Aorta (tissue), 5 donors: ENCODE data around the gene CRB1. TPM values are rescaled to one million over a fixed set of nuclear protein-coding genes. Genes with fewer than 3 reads are reported as not detected.

ENCODE experiments used
- ATAC-seq: fragments of 200-7000 bp; cut with Tn5 transposase; one replicate; pipeline ENCODE4 v1.9.1; 2022; ENCODE audit warnings: moderate library complexity; ENCODE audit not compliant: low FRiP score
- DNase-seq, 2 donors: peaks; one replicate each; pipeline ENCODE4 v3.0.0-alpha.2; 2020
- H3K27ac ChIP-seq, 2 donors: one replicate each; pipeline ENCODE4 v1.5.1; 2013; ENCODE audit warnings: low read length in 2 of 2, mild to moderate bottlenecking in 2 of 2, moderate library complexity in 2 of 2, control low read depth in 1 of 2, inconsistent platforms in 1 of 2, low read depth in 1 of 2
- H3K27me3 ChIP-seq, 2 donors: one replicate each; pipeline ENCODE4 v1.6.1; 2013; ENCODE audit warnings: control low read depth in 1 of 2, low read length in 1 of 2, mild to moderate bottlenecking in 1 of 2, moderate library complexity in 1 of 2; ENCODE audit not compliant: insufficient read depth in 2 of 2, control insufficient read depth in 1 of 2
- H3K36me3 ChIP-seq, 2 donors: one replicate each; pipeline ENCODE4 v1.6.1; 2013; ENCODE audit warnings: control low read depth in 1 of 2, low read length in 1 of 2, mild to moderate bottlenecking in 1 of 2; ENCODE audit not compliant: insufficient read depth in 2 of 2, control insufficient read depth in 1 of 2
- H3K4me1 ChIP-seq, 2 donors: one replicate each; pipeline ENCODE4 v1.6.1; 2013; ENCODE audit warnings: low read length in 2 of 2, control low read depth in 1 of 2, mild to moderate bottlenecking in 1 of 2, moderate library complexity in 1 of 2; ENCODE audit not compliant: insufficient read depth in 2 of 2, control insufficient read depth in 1 of 2
- H3K4me3 ChIP-seq, 2 donors: one replicate each; pipeline ENCODE4 v1.5.1; 2013; ENCODE audit warnings: low read length in 2 of 2, control low read depth in 1 of 2, mild to moderate bottlenecking in 1 of 2
- H3K9me3 ChIP-seq: one replicate; pipeline ENCODE4 v1.6.1; 2013; ENCODE audit warnings: mild to moderate bottlenecking, low read length; ENCODE audit not compliant: control insufficient read depth
- WGBS, 2 donors: extraction: QIAGEN DNeasy Blood & Tissue Kit; methylation state at CpG; one replicate each; pipeline ENCODE4 v1.1.7; 2013; 5-methylcytosine and 5-hydroxymethylcytosine counted together
- intact Hi-C, 2 donors: fragments of 100-400 bp; cut with DNase I; formaldehyde crosslinking; loops; one replicate each; pipeline versions ENCODE4 v1.14.2 to v1.15.0; 2022
- polyA plus RNA-seq, 2 donors: library from polyadenylated mRNA; stranded (reverse); fragments of 200-250 nt; gene quantifications; one replicate each; pipeline ENCODE4 v1.2.3, GENCODE V29; 2013
- total RNA-seq, 2 donors: library from RNA; stranded (reverse); fragmentation: NEBNext Ultra II Directional; extraction: Animal tissue kit (Norgen Biotek cat#: 25700); gene quantifications; one replicate each; pipeline ENCODE4 v1.2.1, GENCODE V29; 2021
- donor health status: healthy with polysubstance abuse.
- donor health status: Bipolar disorder and iron deficiency.
- donor health status: DM: no; HTN: no; CAD: no.
- donor health status: DM: no; HTN: no; CAD: no.
- donor health status: DM: yes; HTN: yes; CAD: no.

The CRB1 gene
- total and polyA plus RNA-seq, 4 donors = under 0.01 to 0.16 (median 0.15) TPM; not detected in 1

- intact Hi-C loops = no loop called here
- Histone ChIP-seq H3K9me3 (no peaks in the 10 kb centered on the region), H3K27ac (no peak overlapping the region), H3K4me1 (no peaks in the 10 kb centered on the region), H3K4me3 (no peak overlapping the region), H3K27me3 (no peaks in the 10 kb centered on the region), H3K36me3 (no peaks in the 10 kb centered on the region)
- WGBS, 2 donors = 10 to 18% methylated on average over 2 of the region's 2 CpGs
- no peak for DNase-seq
- no peak for ATAC-seq
Observed at GRCh38 chr1:197249324-197249723, 18.7 kb upstream of the CRB1 start.

GRCh38 chr1:197250616-197251015 lies 17.4 kb upstream of the CRB1 start:
- H3K4me3 ChIP-seq = no peak overlapping the region

GRCh38 chr1:197252973-197253372 lies 15.1 kb upstream of the CRB1 start:
- ATAC-seq (no peak), DNase-seq (no peak)
- no peaks in the 10 kb centered on the region for H3K4me1 ChIP-seq
- no peaks in the 10 kb centered on the region for H3K9me3 ChIP-seq
- 29 to 43% methylated on average over 4 of the region's 4 CpGs for WGBS, 2 donors
- H3K27me3 ChIP-seq = no peaks in the 10 kb centered on the region
- intact Hi-C loops = no loop called here
- H3K36me3 ChIP-seq = no peaks in the 10 kb centered on the region
- no peak overlapping the region for H3K27ac ChIP-seq
- no peak overlapping the region for H3K4me3 ChIP-seq

More at GRCh38 chr1:197250616-197251015, 17.4 kb upstream of the CRB1 start:
- DNase-seq (no peak), ATAC-seq (no peak)
- intact Hi-C loops = no loop called here
- no peaks in the 10 kb centered on the region for H3K27me3 ChIP-seq
- H3K4me1 ChIP-seq = no peaks in the 10 kb centered on the region
- H3K27ac ChIP-seq = no peak overlapping the region
- no peaks in the 10 kb centered on the region for H3K9me3 ChIP-seq
- H3K36me3 ChIP-seq = no peaks in the 10 kb centered on the region
- 44 to 48% methylated on average over 2 of the region's 2 CpGs for WGBS, 2 donors

- Histone ChIP-seq H3K4me1 (no peaks in the 10 kb centered on the region), H3K4me3 (no peak overlapping the region), H3K36me3 (no peaks in the 10 kb centered on the region), H3K9me3 (no peaks in the 10 kb centered on the region), H3K27me3 (no peaks in the 10 kb centered on the region), H3K27ac (no peak overlapping the region)
- WGBS, 2 donors = 28 to 41% methylated on average over 1 of the region's 1 CpG
- intact Hi-C loops = no loop called here
- ATAC-seq = no peak
- no peak for DNase-seq
Observed at GRCh38 chr1:197254866-197255265, 13.2 kb upstream of the CRB1 start.

- H3K27me3 ChIP-seq = no peaks in the 10 kb centered on the region
- no peak overlapping the region for H3K27ac ChIP-seq
- ATAC-seq (no peak), DNase-seq (no peak)
- no peaks in the 10 kb centered on the region for H3K9me3 ChIP-seq
- H3K4me1 ChIP-seq = no peaks in the 10 kb centered on the region
- intact Hi-C loops = no loop called here
- 70 to 71% methylated on average over 1 of the region's 1 CpG for WGBS, 2 donors
- no peaks in the 10 kb centered on the region for H3K36me3 ChIP-seq
- H3K4me3 ChIP-seq = no peak overlapping the region
Observed at GRCh38 chr1:197264936-197265567, 3.0 kb upstream of the CRB1 start.

GRCh38 chr1:197269053-197269452 lies 1.0 kb downstream of the CRB1 start:
- no peak for ATAC-seq

DNA sequence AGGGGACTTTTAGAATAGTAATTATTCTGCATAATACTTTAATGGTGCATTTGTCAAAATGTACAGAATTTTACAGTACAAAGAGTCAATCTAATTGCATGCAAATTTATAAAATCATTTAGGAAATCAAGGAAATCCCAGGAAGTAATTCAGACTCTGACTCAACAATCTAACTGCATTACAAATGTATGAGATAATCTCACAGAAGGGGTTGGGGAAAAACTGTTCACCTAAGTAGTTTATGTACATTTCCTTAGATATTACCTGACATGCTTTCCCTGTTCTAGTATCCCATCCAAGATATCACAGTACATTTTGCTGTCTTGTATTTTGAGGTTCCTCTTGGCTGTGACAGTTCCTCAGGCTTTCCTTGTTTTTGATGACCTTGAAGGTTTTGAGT lies 4.7 kb downstream of the CRB1 start:
- H3K4me3 ChIP-seq = no peak overlapping the region
- H3K27ac ChIP-seq = no peak overlapping the region
- intact Hi-C loops = no loop called here
- H3K36me3 ChIP-seq = no peaks in the 10 kb centered on the region
- H3K27me3 ChIP-seq = no peaks in the 10 kb centered on the region
- no peak for ATAC-seq
- no peaks in the 10 kb centered on the region for H3K4me1 ChIP-seq
- no peak for DNase-seq
- no peaks in the 10 kb centered on the region for H3K9me3 ChIP-seq

More at GRCh38 chr1:197269053-197269452, 1.0 kb downstream of the CRB1 start:
- Histone ChIP-seq H3K9me3 (no peaks in the 10 kb centered on the region), H3K27me3 (no peaks in the 10 kb centered on the region), H3K36me3 (no peaks in the 10 kb centered on the region), H3K27ac (no peak overlapping the region), H3K4me1 (no peaks in the 10 kb centered on the region), H3K4me3 (no peak overlapping the region)
- intact Hi-C loops = no loop called here
- WGBS, 2 donors = 32 to 34% methylated on average over 6 of the region's 6 CpGs
- no peak for DNase-seq

DNA sequence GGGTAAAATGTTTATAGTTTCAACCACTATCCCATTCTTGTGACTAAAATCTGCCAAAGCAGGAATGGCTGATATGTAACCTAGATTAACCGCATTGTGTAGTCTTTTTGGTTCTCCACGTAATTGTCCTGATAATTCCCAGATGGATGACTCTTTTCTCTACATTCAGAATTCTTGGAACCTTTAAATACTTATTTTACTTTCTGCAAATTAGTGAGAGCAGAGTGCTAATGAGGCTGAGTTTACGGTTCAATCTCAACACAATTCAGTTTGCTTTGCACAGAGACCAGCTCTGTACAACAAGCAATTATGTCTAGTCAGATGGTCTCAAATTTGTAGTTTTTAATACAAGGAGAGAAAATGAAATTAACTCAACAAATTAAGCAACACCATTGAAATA lies 9.1 kb downstream of the CRB1 start:
- intact Hi-C loops = no loop called here
- Histone ChIP-seq H3K9me3 (peaks cover 2% of the 10 kb centered on the region), H3K4me1 (no peaks in the 10 kb centered on the region), H3K27ac (no peak overlapping the region), H3K27me3 (no peaks in the 10 kb centered on the region), H3K36me3 (no peaks in the 10 kb centered on the region), H3K4me3 (no peak overlapping the region)
- 86 to 90% methylated on average over 3 of the region's 3 CpGs for WGBS, 2 donors
- ATAC-seq = no peak
- DNase-seq = no peak

DNA sequence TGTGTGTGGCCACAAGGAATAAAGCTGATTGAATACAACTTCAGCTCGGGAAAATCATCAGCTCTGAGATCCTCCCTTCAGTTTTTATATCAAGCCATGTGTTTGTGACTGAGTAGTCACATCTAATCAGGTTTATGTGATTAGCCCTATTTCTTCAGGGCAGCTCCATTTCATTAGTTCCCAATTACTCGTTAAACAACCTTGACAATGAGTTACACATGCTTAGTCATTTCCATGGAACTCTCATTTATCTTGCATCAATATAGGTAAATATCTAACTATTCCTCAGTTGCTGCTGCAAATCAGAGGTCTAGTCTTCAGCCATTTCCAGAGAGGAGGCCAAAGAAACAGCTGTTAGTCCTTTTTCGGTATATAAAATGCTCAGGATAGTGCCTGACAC lies 16.3 kb downstream of the CRB1 start:
- intact Hi-C loops = no loop called here
- WGBS, 2 donors = 82 to 92% methylated on average over 3 of the region's 3 CpGs

More for the DNA sequence above, 16.3 kb downstream of the CRB1 start:
- no peaks in the 10 kb centered on the region for H3K27me3 ChIP-seq
- H3K4me1 ChIP-seq = no peaks in the 10 kb centered on the region
- no peak overlapping the region for H3K4me3 ChIP-seq
- DNase-seq = no peak
- no peak overlapping the region for H3K27ac ChIP-seq
- H3K36me3 ChIP-seq = no peaks in the 10 kb centered on the region
- H3K9me3 ChIP-seq = no peaks in the 10 kb centered on the region
- ATAC-seq = no peak
